ENCODE measurements around the gene NR5A2. TPM values are rescaled to one million over a fixed set of nuclear protein-coding genes. Genes with fewer than 3 reads are reported as not detected.
A peak's percentile ranks its signal among the peaks of the same experiment; 100 is the strongest.

NR5A2 gene
- total and polyA plus RNA-seq, 4 donors, result 1.7 to 3.4 (median 2.3) TPM

- Histone ChIP-seq H3K4me1 (ENCODE audit: control insufficient read depth, insufficient read depth, low read length) (no peaks in the 10 kb centered on the region), H3K36me3 (ENCODE audit: control insufficient read depth, insufficient read depth, low read length) (no peaks in the 10 kb centered on the region), H3K4me3 (ENCODE audit: low read depth, low read length) (no peak overlapping the region), H3K9me3 (ENCODE audit: control insufficient read depth, insufficient read depth, low read length) (no peaks in the 10 kb centered on the region), H3K27ac (ENCODE audit: low read depth, low read length) (no peak overlapping the region), H3K27me3 (ENCODE audit: control insufficient read depth, insufficient read depth, low read length) (no peaks in the 10 kb centered on the region)
- DNase-seq (ENCODE audit: low read depth in 4 of 6, low spot score in 6 of 6), result no peak
- WGBS (ENCODE audit: insufficient coverage), result no CpG with 5 or more reads among the region's 1 CpG
Observed at GRCh38 chr1:200021577-200022238, 5.8 kb upstream of the NR5A2 start.

- H3K4me3 ChIP-seq (ENCODE audit: low read depth, low read length), result no peak overlapping the region
- 100% methylated on average over 2 of the region's 4 CpGs for WGBS (ENCODE audit: insufficient coverage)
- H3K27me3 ChIP-seq (ENCODE audit: control insufficient read depth, insufficient read depth, low read length), result no peaks in the 10 kb centered on the region
- H3K27ac ChIP-seq (ENCODE audit: low read depth, low read length), result no peak overlapping the region
- H3K36me3 ChIP-seq (ENCODE audit: control insufficient read depth, insufficient read depth, low read length), result no peaks in the 10 kb centered on the region
- H3K4me1 ChIP-seq (ENCODE audit: control insufficient read depth, insufficient read depth, low read length), result no peaks in the 10 kb centered on the region
- DNase-seq (ENCODE audit: low read depth in 4 of 6, low spot score in 6 of 6), result no peak
- no peaks in the 10 kb centered on the region for H3K9me3 ChIP-seq (ENCODE audit: control insufficient read depth, insufficient read depth, low read length)
Observed at GRCh38 chr1:200022239-200022804, 5.2 kb upstream of the NR5A2 start.

- Histone ChIP-seq H3K27ac (ENCODE audit: low read depth, low read length) (no peak overlapping the region), H3K4me3 (ENCODE audit: low read depth, low read length) (peak overlapping the region; percentile 21), H3K36me3 (ENCODE audit: control insufficient read depth, insufficient read depth, low read length) (no peaks in the 10 kb centered on the region), H3K4me1 (ENCODE audit: control insufficient read depth, insufficient read depth, low read length) (peaks cover 8% of the 10 kb centered on the region), H3K9me3 (ENCODE audit: control insufficient read depth, insufficient read depth, low read length) (no peaks in the 10 kb centered on the region), H3K27me3 (ENCODE audit: control insufficient read depth, insufficient read depth, low read length) (peaks cover 52% of the 10 kb centered on the region)
- WGBS (ENCODE audit: insufficient coverage), result 0% methylated on average over 1 of the region's 2 CpGs
- DNase-seq (ENCODE audit: low read depth in 4 of 6, low spot score in 6 of 6), result peak in 1 of 6 donors; percentile 32
Observed at GRCh38 chr1:200028586-200029034, 1.1 kb downstream of the NR5A2 start.

- WGBS (ENCODE audit: insufficient coverage), result under 1% methylated on average over 53 of the region's 65 CpGs
Observed at GRCh38 chr1:200029035-200029821, 1.7 kb downstream of the NR5A2 start.

GRCh38 chr1:200029822-200030152 is 2.3 kb downstream of the NR5A2 start:
- WGBS (ENCODE audit: insufficient coverage), result 8% methylated on average over 12 of the region's 13 CpGs
- no peak overlapping the region for H3K27ac ChIP-seq (ENCODE audit: low read depth, low read length)
- peaks cover 64% of the 10 kb centered on the region for H3K27me3 ChIP-seq (ENCODE audit: control insufficient read depth, insufficient read depth, low read length)
- H3K4me1 ChIP-seq (ENCODE audit: control insufficient read depth, insufficient read depth, low read length), result peaks cover 10% of the 10 kb centered on the region
- no peak for DNase-seq (ENCODE audit: low read depth in 4 of 6, low spot score in 6 of 6)
- H3K36me3 ChIP-seq (ENCODE audit: control insufficient read depth, insufficient read depth, low read length), result no peaks in the 10 kb centered on the region
- H3K9me3 ChIP-seq (ENCODE audit: control insufficient read depth, insufficient read depth, low read length), result no peaks in the 10 kb centered on the region
- H3K4me3 ChIP-seq (ENCODE audit: low read depth, low read length), result no peak overlapping the region

More at GRCh38 chr1:200029035-200029821, 1.7 kb downstream of the NR5A2 start:
- peak in 2 of 6 donors; percentile 73 to 82 for DNase-seq (ENCODE audit: low read depth in 4 of 6, low spot score in 6 of 6)
- H3K4me3 ChIP-seq (ENCODE audit: low read depth, low read length), result peak overlapping the region; percentile 36
- H3K9me3 ChIP-seq (ENCODE audit: control insufficient read depth, insufficient read depth, low read length), result no peaks in the 10 kb centered on the region
- no peaks in the 10 kb centered on the region for H3K36me3 ChIP-seq (ENCODE audit: control insufficient read depth, insufficient read depth, low read length)
- peaks cover 8% of the 10 kb centered on the region for H3K4me1 ChIP-seq (ENCODE audit: control insufficient read depth, insufficient read depth, low read length)
- H3K27ac ChIP-seq (ENCODE audit: low read depth, low read length), result no peak overlapping the region
- peaks cover 59% of the 10 kb centered on the region for H3K27me3 ChIP-seq (ENCODE audit: control insufficient read depth, insufficient read depth, low read length)

GRCh38 chr1:200030791-200031190 is 3.3 kb downstream of the NR5A2 start:
- H3K36me3 ChIP-seq (ENCODE audit: control insufficient read depth, insufficient read depth, low read length), result no peaks in the 10 kb centered on the region
- peaks cover 74% of the 10 kb centered on the region for H3K27me3 ChIP-seq (ENCODE audit: control insufficient read depth, insufficient read depth, low read length)
- WGBS (ENCODE audit: insufficient coverage), result 74% methylated on average over 4 of the region's 4 CpGs

GRCh38 chr1:200033511-200034261 is 6.2 kb downstream of the NR5A2 start:
- no peak overlapping the region for H3K4me3 ChIP-seq (ENCODE audit: low read depth, low read length)
- H3K4me1 ChIP-seq (ENCODE audit: control insufficient read depth, insufficient read depth, low read length), result peaks cover 32% of the 10 kb centered on the region
- H3K27ac ChIP-seq (ENCODE audit: low read depth, low read length), result no peak overlapping the region
- WGBS (ENCODE audit: insufficient coverage), result 11% methylated on average over 13 of the region's 23 CpGs
- peaks cover 96% of the 10 kb centered on the region for H3K27me3 ChIP-seq (ENCODE audit: control insufficient read depth, insufficient read depth, low read length)
- H3K36me3 ChIP-seq (ENCODE audit: control insufficient read depth, insufficient read depth, low read length), result no peaks in the 10 kb centered on the region
- H3K9me3 ChIP-seq (ENCODE audit: control insufficient read depth, insufficient read depth, low read length), result no peaks in the 10 kb centered on the region
- DNase-seq (ENCODE audit: low read depth in 4 of 6, low spot score in 6 of 6), result no peak

More at GRCh38 chr1:200030791-200031190, 3.3 kb downstream of the NR5A2 start:
- Histone ChIP-seq H3K4me1 (ENCODE audit: control insufficient read depth, insufficient read depth, low read length) (peaks cover 20% of the 10 kb centered on the region), H3K4me3 (ENCODE audit: low read depth, low read length) (no peak overlapping the region), H3K9me3 (ENCODE audit: control insufficient read depth, insufficient read depth, low read length) (no peaks in the 10 kb centered on the region), H3K27ac (ENCODE audit: low read depth, low read length) (no peak overlapping the region)
- DNase-seq (ENCODE audit: low read depth in 4 of 6, low spot score in 6 of 6), result no peak

GRCh38 chr1:200034262-200034557 is 6.7 kb downstream of the NR5A2 start:
- no peak for DNase-seq (ENCODE audit: low read depth in 4 of 6, low spot score in 6 of 6)
- Histone ChIP-seq H3K4me1 (ENCODE audit: control insufficient read depth, insufficient read depth, low read length) (peaks cover 36% of the 10 kb centered on the region), H3K36me3 (ENCODE audit: control insufficient read depth, insufficient read depth, low read length) (no peaks in the 10 kb centered on the region), H3K4me3 (ENCODE audit: low read depth, low read length) (no peak overlapping the region), H3K27ac (ENCODE audit: low read depth, low read length) (no peak overlapping the region), H3K9me3 (ENCODE audit: control insufficient read depth, insufficient read depth, low read length) (no peaks in the 10 kb centered on the region), H3K27me3 (ENCODE audit: control insufficient read depth, insufficient read depth, low read length) (peaks cover 96% of the 10 kb centered on the region)
- WGBS (ENCODE audit: insufficient coverage), result no CpG with 5 or more reads among the region's 7 CpGs

- peaks cover 36% of the 10 kb centered on the region for H3K4me1 ChIP-seq (ENCODE audit: control insufficient read depth, insufficient read depth, low read length)
- peak in 1 of 6 donors; percentile 36 for DNase-seq (ENCODE audit: low read depth in 4 of 6, low spot score in 6 of 6)
- H3K9me3 ChIP-seq (ENCODE audit: control insufficient read depth, insufficient read depth, low read length), result no peaks in the 10 kb centered on the region
- WGBS (ENCODE audit: insufficient coverage), result 1% methylated on average over 23 of the region's 25 CpGs
- H3K4me3 ChIP-seq (ENCODE audit: low read depth, low read length), result peak overlapping the region; percentile 0
- no peak overlapping the region for H3K27ac ChIP-seq (ENCODE audit: low read depth, low read length)
- no peaks in the 10 kb centered on the region for H3K36me3 ChIP-seq (ENCODE audit: control insufficient read depth, insufficient read depth, low read length)
- peaks cover 96% of the 10 kb centered on the region for H3K27me3 ChIP-seq (ENCODE audit: control insufficient read depth, insufficient read depth, low read length)
Observed at GRCh38 chr1:200034761-200035396, 7.4 kb downstream of the NR5A2 start.
